Effector CD8-positive, alpha-beta T cell (primary cell): ENCODE data around the gene GPC1.

ENCODE experiments used
- DNase-seq: peaks from one replicate; lab custom pipeline; 2025; lab: John Stamatoyannopoulos, UW

The GPC1 gene

GRCh38 chr2:240412975-240413812 lies 22.3 kb upstream of the GPC1 start:
- no peak for DNase-seq

GRCh38 chr2:240413813-240414429 lies 21.5 kb upstream of the GPC1 start:
- no peak for DNase-seq

- no peak for DNase-seq
These were observed 18.6 kb upstream of the GPC1 start for GRCh38 chr2:240416821-240417220.

- no peak for DNase-seq
These were observed 17.2 kb upstream of the GPC1 start for GRCh38 chr2:240418311-240418710.

- DNase-seq: no peak
These were observed 16.2 kb upstream of the GPC1 start for GRCh38 chr2:240419271-240419670.

- no peak for DNase-seq
These were observed 15.7 kb upstream of the GPC1 start for GRCh38 chr2:240419723-240420122.

- DNase-seq: no peak
These were observed 15.0 kb upstream of the GPC1 start for GRCh38 chr2:240420206-240421104.

- no peak for DNase-seq
These were observed 14.1 kb upstream of the GPC1 start for GRCh38 chr2:240421381-240421780.

GRCh38 chr2:240422658-240423329 lies 12.7 kb upstream of the GPC1 start:
- no peak for DNase-seq

GRCh38 chr2:240423788-240424191 lies 11.7 kb upstream of the GPC1 start:
- no peak for DNase-seq

- DNase-seq: no peak
These were observed 10.9 kb upstream of the GPC1 start for GRCh38 chr2:240424341-240425235.

- no peak for DNase-seq
These were observed 10.2 kb upstream of the GPC1 start for GRCh38 chr2:240425236-240425615.

GRCh38 chr2:240425697-240426096 lies 9.8 kb upstream of the GPC1 start:
- no peak for DNase-seq

GRCh38 chr2:240426845-240427721 lies 8.4 kb upstream of the GPC1 start:
- no peak for DNase-seq

- no peak for DNase-seq
These were observed 7.7 kb upstream of the GPC1 start for GRCh38 chr2:240427729-240428128.

GRCh38 chr2:240428245-240428644 lies 7.2 kb upstream of the GPC1 start:
- DNase-seq: no peak

- no peak for DNase-seq
These were observed 6.1 kb upstream of the GPC1 start for GRCh38 chr2:240429341-240429871.

GRCh38 chr2:240429872-240430491 lies 5.5 kb upstream of the GPC1 start:
- no peak for DNase-seq

- no peak for DNase-seq
These were observed 4.9 kb upstream of the GPC1 start for GRCh38 chr2:240430595-240430994.
